Vagina (tissue), 2 donors: ENCODE measurements around the gene CTSE. TPM values are rescaled to one million over a fixed set of nuclear protein-coding genes. Genes with fewer than 3 reads are reported as not detected.

Experiments
- DNase-seq, 2 donors: peaks; one replicate each; pipeline ENCODE4 v3.0.0-alpha.2; 2017; ENCODE audit errors: extremely low spot score in 2 of 2
- H3K27ac ChIP-seq: fragments of 200-600 bp; sonication (generic); one replicate; pipeline ENCODE4 v1.5.1; 2019
- H3K27me3 ChIP-seq: fragments of 200-600 bp; sonication (generic); one replicate; pipeline ENCODE4 v1.5.1; 2019
- H3K36me3 ChIP-seq, 2 donors: fragments of 200-600 bp; sonication (generic); one replicate each; pipeline ENCODE4 v1.5.1; 2017 to 2019
- H3K4me1 ChIP-seq: fragments of 200-600 bp; sonication (generic); one replicate; pipeline ENCODE4 v1.5.1; 2019
- H3K4me3 ChIP-seq, 2 donors: fragments of 200-600 bp; sonication (generic); 1 replicate in 1 of 2; 2 replicates in 1 of 2; pipeline ENCODE4 v1.5.1; 2016 to 2019
- H3K9me3 ChIP-seq: fragments of 200-600 bp; sonication (generic); one replicate; pipeline ENCODE4 v1.5.1; 2019
- CTCF ChIP-seq, 3 experiments: fragments of 450-650 bp in 2 of 3; fragments of 200-600 bp in 1 of 3; sonication (generic) in 1 of 3; IDR thresholded peaks; one replicate each; pipeline ENCODE4 v1.5.1; 2017 to 2019; ENCODE audit warnings: antibody characterized with exemption in 3 of 3, mild to moderate bottlenecking in 2 of 3, moderate library complexity in 2 of 3
- POLR2A ChIP-seq, 2 donors: fragments of 450-650 bp; IDR thresholded peaks; one replicate each; pipeline ENCODE4 v1.6.1; 2017; ENCODE audit warnings: antibody characterized with exemption in 2 of 2, mild to moderate bottlenecking in 2 of 2, moderate library complexity in 2 of 2
- POLR2AphosphoS5 ChIP-seq, 2 donors: sonication (generic); formaldehyde crosslinking; IDR thresholded peaks; one replicate each; pipeline ENCODE4 v1.9.0; 2017; ENCODE audit warnings: antibody characterized with exemption in 2 of 2, mild to moderate bottlenecking in 2 of 2, low read depth in 1 of 2; ENCODE audit not compliant: insufficient read depth in 1 of 2
- intact Hi-C: fragments of 100-400 bp; cut with DNase I; formaldehyde crosslinking; loops from one replicate; pipeline ENCODE4 v1.15.1; 2023
- total RNA-seq: library from RNA; depleted of rRNA; stranded (reverse); fragments of >200 nt; gene quantifications from one replicate; pipeline ENCODE4 v1.2.3, GENCODE V29; 2016

Gene CTSE
- total RNA-seq, 1 donor from 2014 or later, result not detected

DNA sequence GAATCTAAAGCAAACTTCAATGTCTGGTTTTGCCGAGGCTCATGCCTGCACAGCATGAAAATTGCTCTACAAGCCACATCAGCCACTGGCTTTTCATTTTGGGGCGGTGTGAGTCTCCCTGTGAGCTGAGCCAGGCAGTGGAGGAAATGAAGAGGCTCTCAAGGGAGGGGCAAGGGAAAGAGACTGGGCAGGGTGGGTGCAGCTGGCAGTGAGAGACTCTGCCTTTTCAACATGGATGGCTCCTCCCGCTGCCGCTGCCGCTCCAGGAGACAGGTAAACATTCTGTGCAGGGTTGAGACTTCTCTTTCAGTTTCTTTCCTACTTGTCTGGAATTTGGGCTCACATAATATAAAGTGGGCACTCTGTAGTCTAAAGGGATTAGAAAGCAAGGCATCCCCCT is 11.3 kb upstream of the CTSE start:
- intact Hi-C loops, result no loop called here

GRCh38 chr1:206032380-206033140 is 8.9 kb upstream of the CTSE start:
- Histone ChIP-seq H3K36me3 (no peaks in the 10 kb centered on the region), H3K4me1 (peaks cover 20% of the 10 kb centered on the region), H3K9me3 (no peaks in the 10 kb centered on the region), H3K27me3 (no peaks in the 10 kb centered on the region), H3K27ac (no peak overlapping the region), H3K4me3 (no peak overlapping the region)
- intact Hi-C loops, result no loop called here
- TF ChIP-seq POLR2A (IDR thresholded peaks at IDR 0.05), result no peak
- TF ChIP-seq CTCF (IDR thresholded peaks at IDR 0.05), result no peak
- no peak for TF ChIP-seq POLR2AphosphoS5 (IDR thresholded peaks at IDR 0.05; ENCODE audit: insufficient read depth in 1 of 2, low read depth in 1 of 2)
- DNase-seq, result no peak

More for the DNA sequence above, 11.3 kb upstream of the CTSE start:
- H3K4me1 ChIP-seq, result peaks cover 20% of the 10 kb centered on the region
- H3K4me3 ChIP-seq, result no peak overlapping the region
- no peak overlapping the region for H3K27ac ChIP-seq
- H3K27me3 ChIP-seq, result no peaks in the 10 kb centered on the region
- H3K36me3 ChIP-seq, result no peaks in the 10 kb centered on the region
- DNase-seq, result no peak
- TF ChIP-seq POLR2A (IDR thresholded peaks at IDR 0.05) (no peak), CTCF (IDR thresholded peaks at IDR 0.05) (no peak), POLR2AphosphoS5 (IDR thresholded peaks at IDR 0.05; ENCODE audit: insufficient read depth in 1 of 2, low read depth in 1 of 2) (no peak)
- H3K9me3 ChIP-seq, result no peaks in the 10 kb centered on the region

GRCh38 chr1:206030714-206031113 is 7.0 kb upstream of the CTSE start:
- DNase-seq, result no peak
- TF ChIP-seq POLR2A (IDR thresholded peaks at IDR 0.05), result no peak
- TF ChIP-seq CTCF (IDR thresholded peaks at IDR 0.05), result peak; percentile 18 to 42 (median 34)
- TF ChIP-seq POLR2AphosphoS5 (IDR thresholded peaks at IDR 0.05; ENCODE audit: insufficient read depth in 1 of 2, low read depth in 1 of 2), result peak in 1 of 2 donors; percentile 48
- no peak overlapping the region for H3K4me3 ChIP-seq
- intact Hi-C loops, result no loop called here
- H3K36me3 ChIP-seq, result no peaks in the 10 kb centered on the region
- peaks cover 20% of the 10 kb centered on the region for H3K4me1 ChIP-seq
- no peaks in the 10 kb centered on the region for H3K9me3 ChIP-seq
- no peak overlapping the region for H3K27ac ChIP-seq
- no peaks in the 10 kb centered on the region for H3K27me3 ChIP-seq

DNA sequence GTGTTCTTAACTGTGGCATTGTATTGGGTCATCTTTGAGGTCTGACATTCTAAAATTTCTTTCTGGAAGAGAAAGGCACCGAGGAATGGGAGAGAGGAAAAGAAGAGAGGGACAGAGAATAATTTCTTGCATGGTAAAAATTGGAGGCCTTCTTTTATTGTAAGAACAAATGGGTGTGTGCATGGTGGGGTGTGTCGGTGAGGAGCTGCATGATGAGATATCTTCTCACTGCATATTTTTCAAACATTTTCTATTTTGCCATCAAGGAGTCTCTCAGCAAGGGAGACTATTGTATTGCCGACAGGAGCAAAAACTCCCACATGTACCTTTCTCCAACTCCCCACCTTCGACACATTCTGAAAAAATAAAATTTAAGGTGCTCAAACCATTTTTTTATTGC is 6.5 kb upstream of the CTSE start:
- Histone ChIP-seq H3K27ac (no peak overlapping the region), H3K4me3 (no peak overlapping the region), H3K27me3 (no peaks in the 10 kb centered on the region), H3K4me1 (peaks cover 20% of the 10 kb centered on the region), H3K36me3 (no peaks in the 10 kb centered on the region), H3K9me3 (no peaks in the 10 kb centered on the region)
- no peak for DNase-seq
- intact Hi-C loops, result no loop called here
- TF ChIP-seq CTCF (IDR thresholded peaks at IDR 0.05) (no peak), POLR2A (IDR thresholded peaks at IDR 0.05) (no peak), POLR2AphosphoS5 (IDR thresholded peaks at IDR 0.05; ENCODE audit: insufficient read depth in 1 of 2, low read depth in 1 of 2) (no peak)

DNA sequence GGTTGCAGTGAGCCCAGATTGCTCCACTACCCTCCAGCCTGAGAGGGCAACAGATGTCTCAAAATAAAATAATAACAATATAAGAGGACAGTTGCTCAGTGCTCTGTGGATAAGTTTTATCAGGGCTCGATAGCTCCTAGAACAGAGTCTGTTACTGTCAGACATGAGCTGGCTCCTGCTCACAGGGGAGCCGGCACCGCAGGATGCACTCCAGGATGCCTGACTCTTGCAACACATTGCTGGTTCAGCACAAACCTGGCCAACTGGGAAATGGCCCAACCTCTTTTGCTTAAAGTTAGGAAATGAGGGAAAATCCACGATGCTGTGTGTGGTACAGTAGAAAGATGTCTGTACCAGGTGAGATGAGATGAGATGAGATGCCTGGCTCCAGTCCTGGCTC is 5.8 kb upstream of the CTSE start:
- intact Hi-C loops, result loop anchor here (10.0 kb wide), 1 partner anchor 1595 kb away; no protein-coding TSS in a partner anchor
- Histone ChIP-seq H3K9me3 (no peaks in the 10 kb centered on the region), H3K27ac (no peak overlapping the region), H3K36me3 (no peaks in the 10 kb centered on the region), H3K4me3 (no peak overlapping the region), H3K4me1 (peaks cover 16% of the 10 kb centered on the region), H3K27me3 (no peaks in the 10 kb centered on the region)
- TF ChIP-seq POLR2AphosphoS5 (IDR thresholded peaks at IDR 0.05; ENCODE audit: insufficient read depth in 1 of 2, low read depth in 1 of 2) (peak in 1 of 2 donors; percentile 38), POLR2A (IDR thresholded peaks at IDR 0.05) (no peak), CTCF (IDR thresholded peaks at IDR 0.05) (no peak)
- DNase-seq, result no peak
